Cardiac muscle cell (in vitro differentiated cells and primary cell): Measurements from ENCODE around the gene UCK2. TPM values are rescaled to one million over a fixed set of nuclear protein-coding genes. Genes with fewer than 3 reads are reported as not detected.

Source experiments
- DNase-seq, 2 donors: peaks; one replicate each; pipeline versions ENCODE4 v3.0.0 to v3.0.0-alpha.2; 2010 to 2017; ENCODE audit warnings: low read depth in 1 of 2, low spot score in 1 of 2
- H3K27ac ChIP-seq: fragments of 200-600 bp; sonication (generic); 2 replicates; pipeline ENCODE4 v1.5.1; 2016
- H3K27me3 ChIP-seq: fragments of 200-600 bp; sonication (generic); 2 replicates; pipeline ENCODE4 v1.6.0; 2016; ENCODE audit warnings: control low read depth
- H3K36me3 ChIP-seq: fragments of 200-600 bp; sonication (generic); 2 replicates; pipeline ENCODE4 v1.5.1; 2016; ENCODE audit warnings: control low read depth
- H3K4me1 ChIP-seq: fragments of 200-600 bp; sonication (generic); 2 replicates; pipeline ENCODE4 v1.8.1; 2017; ENCODE audit warnings: low read depth, mild to moderate bottlenecking, mixed run types
- H3K4me3 ChIP-seq: fragments of 200-600 bp; sonication (generic); 2 replicates; pipeline ENCODE4 v1.5.1; 2016; ENCODE audit warnings: mild to moderate bottlenecking
- H3K9me3 ChIP-seq: fragments of 200-600 bp; sonication (generic); 2 replicates; pipeline ENCODE4 v1.5.1; 2017; ENCODE audit warnings: low read depth, mild to moderate bottlenecking, control low read depth
- CTCF ChIP-seq: IDR thresholded peaks from 2 replicates; pipeline ENCODE4 v1.5.1; 2012; ENCODE audit warnings: low read depth, mild to moderate bottlenecking, low read length
- polyA plus RNA-seq: library from polyadenylated mRNA; unstranded; fragments of >200 nt; fragmentation: Nextera tagmentation; extraction: Ambion mirVana; gene quantifications from 2 replicates; pipeline ENCODE4 v1.2.1, GENCODE V29; 2016
- total RNA-seq: library from RNA; depleted of rRNA; stranded (reverse); fragments of >200 nt; gene quantifications from 2 replicates; pipeline ENCODE4 v1.2.3, GENCODE V29; 2016

The UCK2 gene
- total and polyA plus RNA-seq, 2 experiments from 2014 or later = 19.0 to 29.6 TPM

- Histone ChIP-seq H3K4me3 (no peak overlapping the region), H3K27me3 (no peaks in the 10 kb centered on the region), H3K36me3 (no peaks in the 10 kb centered on the region), H3K27ac (no peak overlapping the region), H3K9me3 (no peaks in the 10 kb centered on the region), H3K4me1 (peaks cover 5% of the 10 kb centered on the region)
- no peak for DNase-seq
- TF ChIP-seq CTCF = no peak
Observed at GRCh38 chr1:165884009-165884689, 56.7 kb downstream of the UCK2 start.

- Histone ChIP-seq H3K4me1 (peaks cover 5% of the 10 kb centered on the region), H3K27ac (no peak overlapping the region)
- no peak for DNase-seq
Observed at GRCh38 chr1:165884690-165885304, 57.4 kb downstream of the UCK2 start.

GRCh38 chr1:165885305-165885694 is 57.9 kb downstream of the UCK2 start:
- Histone ChIP-seq H3K4me3 (no peak overlapping the region), H3K9me3 (no peaks in the 10 kb centered on the region), H3K27ac (no peak overlapping the region), H3K36me3 (no peaks in the 10 kb centered on the region), H3K27me3 (no peaks in the 10 kb centered on the region), H3K4me1 (peaks cover 5% of the 10 kb centered on the region)
- no peak for TF ChIP-seq CTCF
- DNase-seq = no peak

More at GRCh38 chr1:165884690-165885304, 57.4 kb downstream of the UCK2 start:
- Histone ChIP-seq H3K9me3 (no peaks in the 10 kb centered on the region), H3K27me3 (no peaks in the 10 kb centered on the region), H3K36me3 (no peaks in the 10 kb centered on the region), H3K4me3 (no peak overlapping the region)
- no peak for TF ChIP-seq CTCF

- H3K27me3 ChIP-seq = no peaks in the 10 kb centered on the region
- peaks cover 5% of the 10 kb centered on the region for H3K4me1 ChIP-seq
- H3K27ac ChIP-seq = no peak overlapping the region
- no peaks in the 10 kb centered on the region for H3K9me3 ChIP-seq
- DNase-seq = no peak
- H3K36me3 ChIP-seq = no peaks in the 10 kb centered on the region
- TF ChIP-seq CTCF = no peak
- H3K4me3 ChIP-seq = no peak overlapping the region
Observed at GRCh38 chr1:165886193-165886592, 58.8 kb downstream of the UCK2 start.

GRCh38 chr1:165886983-165887382 is 59.6 kb downstream of the UCK2 start:
- H3K4me1 ChIP-seq = peaks cover 5% of the 10 kb centered on the region
- no peak for TF ChIP-seq CTCF
- H3K36me3 ChIP-seq = no peaks in the 10 kb centered on the region
- no peak overlapping the region for H3K27ac ChIP-seq
- no peak overlapping the region for H3K4me3 ChIP-seq
- no peaks in the 10 kb centered on the region for H3K9me3 ChIP-seq
- no peak for DNase-seq
- no peaks in the 10 kb centered on the region for H3K27me3 ChIP-seq
